ENCODE results near the gene PTMS.

The PTMS gene

DNA sequence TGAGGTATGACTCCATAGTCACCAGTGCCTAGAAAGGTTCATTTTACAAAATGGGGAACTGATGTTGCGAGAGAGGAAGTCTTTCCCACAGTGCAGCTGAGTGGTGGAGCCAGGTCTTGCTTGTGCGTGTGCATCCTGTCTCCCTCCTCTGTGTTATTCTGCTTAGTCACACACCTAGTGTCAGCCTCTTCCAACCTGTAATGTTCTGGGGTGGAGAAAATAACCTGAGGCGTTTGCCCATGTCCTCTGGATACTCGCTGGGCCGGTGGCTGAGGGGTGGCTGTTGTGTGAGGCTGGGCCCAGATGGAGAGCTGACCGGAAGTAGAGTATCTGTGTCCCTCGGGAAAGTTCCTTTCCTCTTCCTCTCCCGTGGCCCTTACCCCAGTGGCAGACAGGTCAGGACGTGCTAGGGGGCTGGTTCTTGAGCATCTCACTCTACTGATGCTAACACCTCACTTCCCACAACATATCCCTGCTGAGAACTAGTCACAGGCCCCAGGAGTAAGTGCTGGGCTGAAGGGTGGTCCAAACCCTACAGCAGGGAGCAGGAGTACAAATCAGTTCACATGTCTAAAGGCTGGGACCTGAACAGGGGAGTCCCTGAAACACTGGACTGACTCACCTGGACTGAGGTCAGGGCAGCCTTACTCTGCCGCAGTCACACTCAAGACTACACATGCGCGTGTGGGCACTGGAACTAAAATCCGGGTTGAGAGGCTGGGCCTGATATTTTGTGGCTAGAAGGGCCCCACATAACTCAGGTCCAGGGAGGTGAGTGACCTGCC is 20.2 kb upstream of the PTMS start:
- Histone ChIP-seq H3K9me3 (ENCODE audit: severe bottlenecking) (no peaks in the 10 kb centered on the region), H3K4me1 (ENCODE audit: insufficient read depth, poor library complexity, severe bottlenecking) (peaks cover 13% of the 10 kb centered on the region), H3K4me3 (ENCODE audit: severe bottlenecking) (no peak overlapping the region), H3K27me3 (ENCODE audit: insufficient read depth, poor library complexity, severe bottlenecking) (no peaks in the 10 kb centered on the region), H3K27ac (ENCODE audit: poor library complexity, severe bottlenecking) (peak overlapping the region; percentile 73), H3K36me3 (ENCODE audit: low read depth) (peaks cover 41% of the 10 kb centered on the region)
- ATAC-seq (ENCODE audit: low read depth) (peak; percentile 92), DNase-seq (ENCODE audit: low spot score) (no peak)
- TF ChIP-seq, protein P1, sequence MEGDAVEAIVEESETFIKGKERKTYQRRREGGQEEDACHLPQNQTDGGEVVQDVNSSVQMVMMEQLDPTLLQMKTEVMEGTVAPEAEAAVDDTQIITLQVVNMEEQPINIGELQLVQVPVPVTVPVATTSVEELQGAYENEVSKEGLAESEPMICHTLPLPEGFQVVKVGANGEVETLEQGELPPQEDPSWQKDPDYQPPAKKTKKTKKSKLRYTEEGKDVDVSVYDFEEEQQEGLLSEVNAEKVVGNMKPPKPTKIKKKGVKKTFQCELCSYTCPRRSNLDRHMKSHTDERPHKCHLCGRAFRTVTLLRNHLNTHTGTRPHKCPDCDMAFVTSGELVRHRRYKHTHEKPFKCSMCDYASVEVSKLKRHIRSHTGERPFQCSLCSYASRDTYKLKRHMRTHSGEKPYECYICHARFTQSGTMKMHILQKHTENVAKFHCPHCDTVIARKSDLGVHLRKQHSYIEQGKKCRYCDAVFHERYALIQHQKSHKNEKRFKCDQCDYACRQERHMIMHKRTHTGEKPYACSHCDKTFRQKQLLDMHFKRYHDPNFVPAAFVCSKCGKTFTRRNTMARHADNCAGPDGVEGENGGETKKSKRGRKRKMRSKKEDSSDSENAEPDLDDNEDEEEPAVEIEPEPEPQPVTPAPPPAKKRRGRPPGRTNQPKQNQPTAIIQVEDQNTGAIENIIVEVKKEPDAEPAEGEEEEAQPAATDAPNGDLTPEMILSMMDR (IDR thresholded peaks at IDR 0.05; ENCODE audit: poor library complexity, severe bottlenecking), result no peak

DNA sequence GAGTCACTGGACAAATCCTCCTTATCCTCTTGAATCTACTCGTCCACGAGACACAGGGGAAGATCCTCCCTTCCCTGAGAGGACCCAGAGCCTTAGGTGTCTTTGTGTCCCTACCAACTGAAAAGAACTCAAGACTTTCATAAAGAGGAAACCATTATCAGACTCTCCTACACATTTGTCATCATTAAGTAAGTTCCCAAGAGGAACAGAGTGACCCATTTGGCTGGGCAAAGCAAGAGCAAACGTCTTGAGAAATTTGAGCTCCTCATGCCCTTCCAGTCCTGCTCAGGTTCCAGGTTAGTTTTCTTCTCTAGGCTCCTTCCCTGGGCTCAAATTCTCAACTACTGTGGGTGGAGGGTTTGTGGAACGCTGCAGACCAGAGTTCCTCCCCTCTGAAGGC is 18.9 kb upstream of the PTMS start:
- H3K9me3 ChIP-seq (ENCODE audit: severe bottlenecking), result no peaks in the 10 kb centered on the region
- no peak for DNase-seq (ENCODE audit: low spot score)
- no peak overlapping the region for H3K4me3 ChIP-seq (ENCODE audit: severe bottlenecking)
- peaks cover 13% of the 10 kb centered on the region for H3K4me1 ChIP-seq (ENCODE audit: insufficient read depth, poor library complexity, severe bottlenecking)
- no peak for ATAC-seq (ENCODE audit: low read depth)
- H3K36me3 ChIP-seq (ENCODE audit: low read depth), result peaks cover 52% of the 10 kb centered on the region
- TF ChIP-seq, protein P1 (IDR thresholded peaks at IDR 0.05; ENCODE audit: poor library complexity, severe bottlenecking), result no peak
- peak overlapping the region; percentile 73 for H3K27ac ChIP-seq (ENCODE audit: poor library complexity, severe bottlenecking)
- H3K27me3 ChIP-seq (ENCODE audit: insufficient read depth, poor library complexity, severe bottlenecking), result no peaks in the 10 kb centered on the region

DNA sequence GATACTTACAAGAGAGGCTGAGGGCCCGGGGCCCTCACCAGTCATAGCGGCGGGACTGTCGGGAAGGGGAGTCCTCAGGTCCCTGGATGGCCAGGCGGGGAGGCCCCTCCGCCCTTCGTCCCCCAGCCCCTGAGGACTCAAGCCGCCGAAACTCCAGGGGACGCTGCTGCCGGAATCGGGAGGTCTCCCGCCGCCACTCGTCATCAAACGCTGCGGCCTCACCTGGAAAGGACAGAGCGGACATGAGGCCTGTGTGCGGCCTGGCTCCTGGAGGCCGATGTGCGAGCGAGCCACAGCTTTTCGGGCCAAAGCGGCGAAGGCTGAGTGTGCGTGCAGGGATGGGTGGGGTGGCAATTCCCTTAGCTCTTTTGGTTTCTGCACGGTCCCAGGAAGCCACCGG is 17.4 kb upstream of the PTMS start:
- TF ChIP-seq, protein P1 (IDR thresholded peaks at IDR 0.05; ENCODE audit: poor library complexity, severe bottlenecking), result no peak
- H3K4me1 ChIP-seq (ENCODE audit: insufficient read depth, poor library complexity, severe bottlenecking), result peaks cover 10% of the 10 kb centered on the region
- no peaks in the 10 kb centered on the region for H3K9me3 ChIP-seq (ENCODE audit: severe bottlenecking)
- DNase-seq (ENCODE audit: low spot score) (no peak), ATAC-seq (ENCODE audit: low read depth) (no peak)
- H3K27ac ChIP-seq (ENCODE audit: poor library complexity, severe bottlenecking), result no peak overlapping the region
- H3K36me3 ChIP-seq (ENCODE audit: low read depth), result peaks cover 52% of the 10 kb centered on the region
- H3K4me3 ChIP-seq (ENCODE audit: severe bottlenecking), result no peak overlapping the region
- no peaks in the 10 kb centered on the region for H3K27me3 ChIP-seq (ENCODE audit: insufficient read depth, poor library complexity, severe bottlenecking)

DNA sequence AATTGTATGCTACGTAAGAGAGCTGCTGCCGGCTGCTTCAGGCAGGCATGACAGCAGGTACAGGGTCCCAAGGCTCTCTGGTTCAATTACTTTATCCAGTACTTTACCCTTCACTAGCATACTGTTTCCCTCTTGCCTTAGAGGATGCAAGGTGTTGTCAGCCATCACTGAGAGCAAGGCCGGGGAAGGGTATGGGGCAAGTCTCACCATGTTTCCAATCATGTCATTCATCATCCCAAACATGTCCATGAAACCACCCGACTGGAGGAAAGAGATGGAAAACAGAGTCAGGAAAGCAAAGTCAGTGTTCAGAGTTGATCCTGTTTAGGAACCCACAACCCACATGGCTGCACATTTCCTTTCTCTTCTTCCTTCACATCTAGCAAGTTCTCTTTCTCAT is 15.7 kb upstream of the PTMS start:
- no peak for ATAC-seq (ENCODE audit: low read depth)
- Histone ChIP-seq H3K27ac (ENCODE audit: poor library complexity, severe bottlenecking) (no peak overlapping the region), H3K4me3 (ENCODE audit: severe bottlenecking) (no peak overlapping the region), H3K4me1 (ENCODE audit: insufficient read depth, poor library complexity, severe bottlenecking) (peaks cover 8% of the 10 kb centered on the region), H3K27me3 (ENCODE audit: insufficient read depth, poor library complexity, severe bottlenecking) (no peaks in the 10 kb centered on the region), H3K9me3 (ENCODE audit: severe bottlenecking) (no peaks in the 10 kb centered on the region), H3K36me3 (ENCODE audit: low read depth) (peaks cover 52% of the 10 kb centered on the region)
- no peak for DNase-seq (ENCODE audit: low spot score)
- TF ChIP-seq, protein P1 (IDR thresholded peaks at IDR 0.05; ENCODE audit: poor library complexity, severe bottlenecking), result no peak

DNA sequence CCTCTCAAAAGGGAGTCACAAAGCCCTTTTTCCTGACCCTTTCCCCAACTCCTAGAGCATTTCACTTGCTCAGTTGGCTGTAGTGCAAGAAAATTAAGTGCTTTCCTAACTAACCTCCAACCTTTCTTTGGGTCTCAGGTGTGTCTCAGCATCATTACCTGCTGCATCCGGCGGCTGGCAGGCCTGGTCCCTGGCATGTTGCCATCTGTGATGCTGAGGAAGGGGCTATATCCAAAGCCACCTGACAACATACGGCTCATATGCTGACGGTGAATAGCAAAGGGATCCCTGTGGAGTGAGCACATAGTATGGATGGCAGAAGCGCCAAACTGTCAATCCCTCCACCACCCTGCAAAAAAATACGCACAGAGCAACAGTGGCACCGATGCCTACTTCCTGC is 14.4 kb upstream of the PTMS start:
- peaks cover 44% of the 10 kb centered on the region for H3K36me3 ChIP-seq (ENCODE audit: low read depth)

More for the DNA sequence above, 14.4 kb upstream of the PTMS start:
- H3K4me3 ChIP-seq (ENCODE audit: severe bottlenecking), result peak overlapping the region; percentile 86
- no peak for ATAC-seq (ENCODE audit: low read depth)
- TF ChIP-seq, protein P1 (IDR thresholded peaks at IDR 0.05; ENCODE audit: poor library complexity, severe bottlenecking), result no peak
- peak overlapping the region; percentile 77 for H3K27ac ChIP-seq (ENCODE audit: poor library complexity, severe bottlenecking)
- no peak for DNase-seq (ENCODE audit: low spot score)
- no peaks in the 10 kb centered on the region for H3K27me3 ChIP-seq (ENCODE audit: insufficient read depth, poor library complexity, severe bottlenecking)
- H3K9me3 ChIP-seq (ENCODE audit: severe bottlenecking), result no peaks in the 10 kb centered on the region
- no peaks in the 10 kb centered on the region for H3K4me1 ChIP-seq (ENCODE audit: insufficient read depth, poor library complexity, severe bottlenecking)
